Tibial artery (tissue), 4 donors: Measurements from ENCODE around the gene TMEM60.

Experiments used
- DNase-seq, 2 donors: peaks; one replicate each; pipeline ENCODE4 v3.0.0-alpha.2; 2019
- H3K27ac ChIP-seq, 2 donors: fragments of 200-600 bp; sonication (generic) in 1 of 2; 1 replicate in 1 of 2; 2 replicates in 1 of 2; pipeline ENCODE4 v1.5.1; 2018 to 2019; ENCODE audit warnings: mild to moderate bottlenecking in 1 of 2
- H3K27me3 ChIP-seq, 2 donors: fragments of 200-600 bp; sonication (generic) in 1 of 2; one replicate each; pipeline versions ENCODE4 v1.5.1 to v1.6.0; 2016 to 2019
- H3K36me3 ChIP-seq, 3 donors: fragments of 200-600 bp; sonication (generic) in 2 of 3; one replicate each; pipeline ENCODE4 v1.5.1; 2016 to 2019; ENCODE audit warnings: mild to moderate bottlenecking in 2 of 3
- H3K4me1 ChIP-seq, 4 donors: fragments of 200-600 bp; sonication (generic) in 2 of 4; 1 replicate in 3 of 4; 2 replicates in 1 of 4; pipeline ENCODE4 v1.5.1; 2016 to 2019
- H3K4me3 ChIP-seq, 2 donors: fragments of 200-600 bp; sonication (generic) in 1 of 2; 1 replicate in 1 of 2; 2 replicates in 1 of 2; pipeline ENCODE4 v1.5.1; 2018 to 2019; ENCODE audit warnings: mild to moderate bottlenecking in 2 of 2
- H3K9me3 ChIP-seq, 3 donors: fragments of 200-600 bp; sonication (generic) in 1 of 3; one replicate each; pipeline ENCODE4 v1.5.1; 2016 to 2019
- intact Hi-C: fragments of 100-400 bp; cut with DNase I; formaldehyde crosslinking; loops from one replicate; pipeline ENCODE4 v1.15.0; 2023; ENCODE audit warnings: low total_unique reads
- TF ChIP-seq, protein P1 (sequence below), 2 experiments: fragments of 200-600 bp in 1 of 2; fragments of 450-650 bp in 1 of 2; IDR thresholded peaks; one replicate each; pipeline ENCODE4 v1.5.1; 2017 to 2019; ENCODE audit warnings: antibody characterized with exemption in 2 of 2, mild to moderate bottlenecking in 1 of 2, moderate library complexity in 1 of 2

Gene TMEM60, protein sequence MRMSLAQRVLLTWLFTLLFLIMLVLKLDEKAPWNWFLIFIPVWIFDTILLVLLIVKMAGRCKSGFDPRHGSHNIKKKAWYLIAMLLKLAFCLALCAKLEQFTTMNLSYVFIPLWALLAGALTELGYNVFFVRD

DNA sequence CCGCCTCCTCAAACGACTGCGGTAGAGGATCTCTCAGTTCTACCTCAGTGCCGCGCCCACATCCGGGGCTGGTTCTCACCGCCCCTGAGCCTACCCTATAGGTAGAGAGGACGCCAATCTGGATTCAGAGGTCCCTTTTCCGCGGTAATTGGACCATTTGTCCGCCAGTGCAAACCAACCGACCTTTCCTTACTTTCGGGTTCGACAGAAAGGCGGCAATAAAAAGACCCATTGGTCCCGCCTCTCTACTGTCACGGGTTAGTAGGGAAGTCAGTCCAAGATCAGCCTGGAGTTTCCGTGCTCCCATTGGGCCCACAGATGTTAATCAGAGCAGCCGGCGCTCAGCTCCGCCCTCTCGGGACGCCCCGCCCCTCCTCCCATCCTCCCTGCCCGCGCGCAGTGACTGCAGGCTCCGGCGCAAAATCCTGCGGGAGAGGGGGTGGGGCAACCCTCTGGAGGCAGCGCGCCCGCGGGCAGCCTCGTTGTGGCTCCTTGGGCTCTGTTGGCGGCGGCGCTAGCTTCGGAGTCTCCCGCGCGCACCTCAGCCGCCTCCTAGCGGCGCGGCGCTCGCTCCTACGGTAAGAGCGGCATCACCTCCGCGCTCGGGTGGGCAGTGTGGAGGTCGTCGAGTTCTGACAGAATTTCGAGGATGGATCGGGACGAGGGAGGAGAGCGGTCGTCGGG is at the start of gene TMEM60, which contains the start of gene PHTF2:
TMEM60 (minus strand) TSS at position 41 of the 684 bp plus-strand sequence. CDS start 4,061 bp downstream, outside the sequence.
PHTF2 (plus strand) TSS at position 380 of the 684 bp plus-strand sequence.
- no peaks in the 10 kb centered on the region for H3K27me3 ChIP-seq
- peaks cover 0 to 4% (median 0%) of the 10 kb centered on the region in 3 donors for H3K36me3 ChIP-seq
- H3K9me3 ChIP-seq, result no peaks in the 10 kb centered on the region
- TF ChIP-seq, protein P1, sequence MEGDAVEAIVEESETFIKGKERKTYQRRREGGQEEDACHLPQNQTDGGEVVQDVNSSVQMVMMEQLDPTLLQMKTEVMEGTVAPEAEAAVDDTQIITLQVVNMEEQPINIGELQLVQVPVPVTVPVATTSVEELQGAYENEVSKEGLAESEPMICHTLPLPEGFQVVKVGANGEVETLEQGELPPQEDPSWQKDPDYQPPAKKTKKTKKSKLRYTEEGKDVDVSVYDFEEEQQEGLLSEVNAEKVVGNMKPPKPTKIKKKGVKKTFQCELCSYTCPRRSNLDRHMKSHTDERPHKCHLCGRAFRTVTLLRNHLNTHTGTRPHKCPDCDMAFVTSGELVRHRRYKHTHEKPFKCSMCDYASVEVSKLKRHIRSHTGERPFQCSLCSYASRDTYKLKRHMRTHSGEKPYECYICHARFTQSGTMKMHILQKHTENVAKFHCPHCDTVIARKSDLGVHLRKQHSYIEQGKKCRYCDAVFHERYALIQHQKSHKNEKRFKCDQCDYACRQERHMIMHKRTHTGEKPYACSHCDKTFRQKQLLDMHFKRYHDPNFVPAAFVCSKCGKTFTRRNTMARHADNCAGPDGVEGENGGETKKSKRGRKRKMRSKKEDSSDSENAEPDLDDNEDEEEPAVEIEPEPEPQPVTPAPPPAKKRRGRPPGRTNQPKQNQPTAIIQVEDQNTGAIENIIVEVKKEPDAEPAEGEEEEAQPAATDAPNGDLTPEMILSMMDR (IDR thresholded peaks at IDR 0.05), result peak; percentile 52 to 57
- H3K27ac ChIP-seq, result peak within 1 kb of the TSS; percentile 92 to 93
- peak within 1 kb of the TSS; percentile 89 to 97 for H3K4me3 ChIP-seq
- peak; percentile 99 to 100 for DNase-seq
- intact Hi-C loops, result loop anchor here (2.0 kb wide), 1 partner anchor 102 kb away; the partner anchor contains the start of gene RSBN1L
- peaks cover 0 to 38% (median 21%) of the 10 kb centered on the region in 4 donors for H3K4me1 ChIP-seq

DNA sequence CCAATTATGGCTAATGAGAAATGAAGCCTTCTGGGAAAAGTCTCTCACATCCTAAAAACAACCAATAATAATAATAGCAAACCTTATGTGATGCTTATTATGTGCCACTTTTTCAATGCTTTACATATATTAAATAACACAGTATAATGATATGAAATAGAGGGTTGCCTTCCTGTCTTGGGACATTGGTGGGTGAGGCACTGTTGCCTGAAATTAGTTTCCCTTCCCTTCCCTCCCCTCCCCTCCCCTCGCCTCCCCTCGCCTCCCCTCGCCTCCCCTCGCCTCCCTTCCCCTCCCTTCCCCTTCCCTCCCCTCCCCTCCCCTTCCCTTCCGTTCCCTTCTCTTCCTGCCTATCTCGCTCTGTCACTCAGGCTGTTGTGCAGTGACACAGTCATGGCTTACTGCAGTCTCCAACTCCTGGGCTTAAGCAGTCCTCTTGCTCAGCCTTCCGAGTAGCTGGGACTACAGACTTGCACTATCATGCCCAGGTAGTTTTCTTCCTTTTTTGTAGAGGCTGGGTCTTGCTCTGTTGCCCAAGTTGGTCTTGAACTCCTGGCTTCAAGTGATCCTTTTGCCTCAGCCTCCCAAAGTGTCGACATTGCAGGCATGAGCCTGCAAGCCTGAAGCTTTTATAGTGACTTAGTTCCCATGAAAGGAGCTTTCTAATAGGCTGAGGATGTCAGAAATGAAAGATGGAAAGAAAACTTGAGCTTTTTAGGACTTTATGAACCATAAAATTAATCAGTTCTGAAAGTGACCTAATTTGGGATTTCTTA is 48.3 kb upstream of the TMEM60 start:
- TF ChIP-seq, protein P1 (IDR thresholded peaks at IDR 0.05), result no peak
- H3K27ac ChIP-seq, result no peak overlapping the region
- H3K36me3 ChIP-seq, result no peaks in the 10 kb centered on the region
- H3K27me3 ChIP-seq, result no peaks in the 10 kb centered on the region
- no peaks in the 10 kb centered on the region for H3K9me3 ChIP-seq
- intact Hi-C loops, result no loop called here
- H3K4me3 ChIP-seq, result no peak overlapping the region
- DNase-seq, result no peak
- no peaks in the 10 kb centered on the region for H3K4me1 ChIP-seq

DNA sequence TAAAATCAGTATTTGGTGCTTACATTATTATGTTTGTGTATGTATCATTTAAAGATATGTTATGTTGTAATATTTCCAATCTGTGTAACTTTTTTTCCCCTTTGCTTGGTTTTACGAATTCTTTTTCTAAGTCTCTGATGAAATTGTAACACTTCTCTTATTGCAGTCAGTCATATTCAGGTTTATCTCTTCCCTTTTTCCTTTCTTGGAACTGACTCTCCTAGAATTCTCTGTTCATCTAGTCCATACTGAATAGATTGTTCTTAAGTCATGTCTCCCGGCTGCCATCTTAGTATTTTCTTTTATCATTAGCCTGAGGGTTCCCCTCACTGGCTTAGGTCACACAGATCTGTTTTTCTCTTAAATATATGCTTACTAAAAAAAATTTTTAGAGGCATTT is 45.0 kb upstream of the TMEM60 start:
- H3K4me3 ChIP-seq, result no peak overlapping the region
- TF ChIP-seq, protein P1 (IDR thresholded peaks at IDR 0.05), result no peak

DNA sequence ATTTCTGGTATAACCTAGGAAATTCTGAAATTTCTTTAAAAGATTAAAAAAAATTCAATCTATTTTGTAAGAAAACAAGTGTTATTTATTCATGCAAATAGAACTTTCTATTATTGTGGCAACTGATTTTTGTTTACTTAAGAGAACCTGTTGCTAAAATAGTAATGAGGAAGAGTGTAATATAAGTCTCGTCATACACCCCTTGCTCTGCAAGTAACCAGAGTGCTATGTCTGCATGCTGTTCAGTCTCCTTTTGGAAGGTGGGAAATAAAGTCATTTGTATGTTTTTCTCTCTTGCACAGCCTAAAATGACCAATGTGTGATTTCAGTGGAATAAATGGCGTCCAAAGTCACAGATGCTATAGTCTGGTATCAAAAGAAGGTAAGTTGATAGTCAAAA is 41.7 kb upstream of the TMEM60 start:
- intact Hi-C loops, result no loop called here
- TF ChIP-seq, protein P1 (IDR thresholded peaks at IDR 0.05), result no peak
- Histone ChIP-seq H3K9me3 (no peaks in the 10 kb centered on the region), H3K36me3 (no peaks in the 10 kb centered on the region), H3K4me3 (no peak overlapping the region), H3K27ac (no peak overlapping the region), H3K27me3 (no peaks in the 10 kb centered on the region), H3K4me1 (peaks cover 0 to 10% (median 0%) of the 10 kb centered on the region in 4 donors)
- no peak for DNase-seq

More for the DNA sequence above, 45.0 kb upstream of the TMEM60 start:
- Histone ChIP-seq H3K27ac (no peak overlapping the region), H3K4me1 (peaks cover 0 to 4% (median 0%) of the 10 kb centered on the region in 4 donors), H3K9me3 (no peaks in the 10 kb centered on the region), H3K36me3 (no peaks in the 10 kb centered on the region), H3K27me3 (no peaks in the 10 kb centered on the region)
- DNase-seq, result no peak
- intact Hi-C loops, result no loop called here

DNA sequence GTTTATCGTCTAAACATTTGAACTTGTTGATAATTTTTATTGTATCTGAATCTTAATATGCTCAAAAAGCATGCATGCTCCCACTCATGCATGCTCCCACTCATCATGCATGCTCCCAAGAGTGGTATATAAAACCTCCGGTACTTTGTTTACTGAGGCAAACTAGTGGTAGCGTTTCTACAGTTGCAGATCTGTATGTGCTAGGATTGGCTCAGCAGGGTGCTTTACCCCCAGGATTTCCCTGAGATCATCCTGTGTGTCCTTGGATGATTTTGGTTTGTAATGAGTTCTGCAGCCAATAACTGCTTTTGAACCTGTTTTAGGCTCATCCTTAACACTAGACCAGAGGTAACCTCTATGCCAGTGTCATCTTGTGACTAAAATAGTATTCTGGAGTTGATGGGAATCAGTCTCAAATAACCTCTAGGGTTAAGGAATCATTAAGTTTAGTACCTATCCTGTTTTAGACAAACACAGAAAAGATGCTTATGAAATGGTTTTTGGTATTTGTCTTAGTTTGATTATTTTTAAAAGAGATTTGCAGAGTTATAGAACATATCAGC is 40.8 kb upstream of the TMEM60 start:
- no peak overlapping the region for H3K4me3 ChIP-seq
- TF ChIP-seq, protein P1 (IDR thresholded peaks at IDR 0.05), result no peak
- H3K9me3 ChIP-seq, result no peaks in the 10 kb centered on the region
- peaks cover 0 to 15% (median 2%) of the 10 kb centered on the region in 4 donors for H3K4me1 ChIP-seq
- intact Hi-C loops, result no loop called here
- H3K36me3 ChIP-seq, result no peaks in the 10 kb centered on the region
- no peaks in the 10 kb centered on the region for H3K27me3 ChIP-seq
- DNase-seq, result no peak
- no peak overlapping the region for H3K27ac ChIP-seq
